Activated CD4-positive, CD25-positive, alpha-beta regulatory T cell treated with anti-CD3 and anti-CD28 coated beads, Interleukin-2, amount 50 U/mL, for 16 hours (primary cell): ENCODE data around the gene IRF2.

Source experiments
- DNase-seq: peaks from one replicate; pipeline ENCODE4 v3.0.0-alpha.2; 2020; ENCODE audit warnings: low read depth, low spot score

Gene IRF2

DNA sequence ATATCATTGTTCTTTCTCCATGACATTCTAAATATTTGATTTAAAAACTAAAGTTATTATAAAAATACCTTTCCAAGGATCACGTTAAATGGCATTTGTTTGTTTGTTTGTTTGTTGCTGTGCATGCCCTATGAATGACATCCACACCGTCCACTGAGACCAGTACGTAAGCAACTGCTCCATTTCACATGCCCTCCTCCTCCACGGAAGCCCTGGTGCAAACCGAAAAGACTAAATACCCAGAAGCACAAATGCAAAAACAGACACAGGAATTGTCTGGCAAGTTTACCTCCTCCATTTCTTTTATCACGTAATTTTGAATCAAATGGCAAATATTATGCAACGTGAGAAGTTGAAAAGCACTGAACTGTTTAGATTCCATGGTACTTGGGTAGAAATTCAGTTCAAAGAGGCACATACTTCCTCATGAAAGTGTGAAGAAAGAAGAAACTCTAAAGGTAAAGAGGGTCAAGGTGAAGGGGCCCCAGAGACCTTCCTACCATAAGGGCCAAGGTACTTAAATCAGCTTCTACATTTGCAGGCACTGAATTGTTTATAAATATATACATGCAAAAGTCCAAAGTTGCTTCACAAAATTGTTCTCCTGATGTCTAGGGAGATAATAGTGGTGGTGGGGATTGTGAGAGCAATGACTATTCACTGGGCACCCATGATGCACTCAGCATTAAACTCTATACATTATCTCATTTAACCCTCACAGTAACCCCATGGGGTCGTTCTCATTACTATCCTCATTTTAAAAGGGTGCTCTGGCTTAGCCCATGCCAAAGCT, 23.4 kb downstream of the IRF2 start:
- no peak for DNase-seq

DNA sequence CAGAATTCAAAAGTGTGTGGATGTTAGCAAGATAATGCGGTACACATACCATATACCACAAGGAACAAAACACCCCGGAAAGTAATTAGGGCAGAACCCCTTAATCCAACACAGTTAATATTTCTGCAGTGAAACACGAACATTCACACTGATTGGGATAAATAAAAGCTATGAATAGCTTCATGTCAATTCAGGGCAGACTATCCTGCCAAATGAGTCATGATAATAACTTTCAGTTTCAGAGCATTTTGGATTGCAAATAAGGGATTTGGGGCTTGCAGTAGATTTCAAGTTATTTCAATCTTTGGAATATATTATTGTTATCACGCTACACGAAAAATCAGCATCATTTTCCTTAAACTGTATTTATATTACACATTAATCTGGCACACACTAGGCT, 24.3 kb downstream of the IRF2 start:
- no peak for DNase-seq

DNA sequence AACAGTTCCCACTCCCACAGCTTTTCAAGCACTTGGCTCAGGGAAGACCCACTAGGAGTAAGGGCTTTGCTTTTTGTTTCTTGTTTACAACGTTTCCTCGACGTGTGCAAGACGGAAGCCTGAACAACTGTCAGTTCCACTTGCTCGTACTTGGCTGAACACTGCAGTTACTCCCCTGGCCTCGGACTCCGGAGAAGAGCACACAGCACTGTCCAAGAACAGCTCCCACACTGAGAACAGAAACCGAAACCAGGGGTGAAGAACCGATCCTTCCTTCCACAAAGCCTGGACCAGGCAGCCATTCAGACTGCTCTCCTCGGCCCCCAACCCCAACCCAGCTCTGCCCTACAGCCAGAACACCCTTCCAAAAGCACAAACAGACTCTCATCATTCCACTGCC, 25.5 kb downstream of the IRF2 start:
- DNase-seq = no peak

DNA sequence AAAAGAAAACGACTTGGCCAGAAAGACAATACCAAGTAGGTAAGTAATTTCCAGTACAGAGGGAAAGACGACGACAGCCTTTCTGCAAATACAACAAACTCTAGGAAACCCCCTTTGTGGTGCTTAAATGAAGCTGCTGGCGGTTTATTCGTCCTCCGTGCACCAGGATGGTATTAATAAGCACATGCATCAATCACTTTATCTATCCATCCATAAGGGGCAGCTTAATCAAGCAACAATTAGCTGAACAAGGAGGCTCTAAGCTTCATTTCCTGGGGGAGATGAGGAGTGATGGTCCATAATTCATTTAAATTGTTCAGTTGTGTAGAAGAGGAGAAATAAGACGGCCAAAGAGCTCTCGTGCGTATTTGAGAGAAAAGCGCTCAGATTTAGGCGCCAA, 26.2 kb downstream of the IRF2 start:
- DNase-seq = no peak

DNA sequence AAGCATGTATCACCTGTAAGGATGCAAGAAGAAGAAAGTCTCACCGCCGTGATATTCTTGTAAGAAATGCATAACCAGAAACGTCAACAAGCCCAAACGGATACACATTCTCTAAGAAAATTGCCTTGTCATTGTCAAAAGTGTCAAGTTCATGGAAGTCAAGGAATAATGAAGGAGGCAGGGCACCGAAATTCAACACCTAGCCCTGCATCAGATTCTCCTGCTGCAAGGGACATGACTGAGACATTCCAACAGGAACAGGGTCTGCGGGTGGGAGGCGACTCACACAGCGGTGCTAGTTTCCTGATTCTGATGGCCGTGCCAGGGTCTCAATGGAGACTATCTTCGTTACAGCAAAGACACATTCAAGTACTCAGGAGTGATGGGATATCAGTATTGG, 26.7 kb downstream of the IRF2 start:
- DNase-seq = no peak

DNA sequence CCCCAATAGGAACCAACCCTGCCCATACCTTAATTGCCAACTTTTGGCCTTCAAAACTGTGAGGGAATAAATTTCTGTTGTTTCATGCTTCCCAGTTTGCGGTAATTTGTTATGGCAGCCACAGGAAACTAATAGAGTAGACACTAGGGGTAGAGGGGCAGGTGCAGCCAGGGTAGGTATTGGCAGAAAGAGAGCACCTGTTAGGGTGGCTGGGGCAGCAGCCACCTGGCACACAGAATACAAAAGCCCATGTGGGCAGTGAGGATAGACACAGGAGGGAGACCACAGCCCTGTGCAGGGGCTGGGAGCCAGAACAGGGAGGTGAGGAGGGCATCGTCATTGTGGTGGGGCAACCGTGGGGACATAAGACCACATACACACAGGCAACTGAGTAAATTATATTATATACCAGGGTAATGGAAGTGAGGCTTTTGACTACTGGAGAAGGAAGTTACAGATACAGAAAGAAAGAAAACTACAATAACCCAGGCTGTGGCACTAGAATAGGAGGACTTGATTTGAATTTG, 28.2 kb downstream of the IRF2 start:
- no peak for DNase-seq

DNA sequence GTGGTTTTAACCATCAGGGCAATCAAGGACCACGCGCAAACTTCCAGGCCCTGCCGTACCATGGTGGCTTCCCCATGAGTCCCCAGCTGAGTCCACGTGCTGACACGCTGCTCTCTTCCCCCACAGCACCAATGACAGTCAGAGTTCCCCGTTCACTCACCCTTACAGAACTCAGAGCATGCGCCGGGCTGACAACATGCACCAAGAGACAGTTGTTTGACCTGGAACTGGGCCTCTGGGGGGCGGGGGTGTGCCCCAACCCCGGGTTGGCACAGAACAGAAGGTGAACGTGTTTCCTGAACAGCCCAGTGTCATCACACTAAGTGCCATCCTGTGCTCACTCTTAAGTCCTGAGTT, 29.4 kb downstream of the IRF2 start:
- peak; percentile 6 for DNase-seq

DNA sequence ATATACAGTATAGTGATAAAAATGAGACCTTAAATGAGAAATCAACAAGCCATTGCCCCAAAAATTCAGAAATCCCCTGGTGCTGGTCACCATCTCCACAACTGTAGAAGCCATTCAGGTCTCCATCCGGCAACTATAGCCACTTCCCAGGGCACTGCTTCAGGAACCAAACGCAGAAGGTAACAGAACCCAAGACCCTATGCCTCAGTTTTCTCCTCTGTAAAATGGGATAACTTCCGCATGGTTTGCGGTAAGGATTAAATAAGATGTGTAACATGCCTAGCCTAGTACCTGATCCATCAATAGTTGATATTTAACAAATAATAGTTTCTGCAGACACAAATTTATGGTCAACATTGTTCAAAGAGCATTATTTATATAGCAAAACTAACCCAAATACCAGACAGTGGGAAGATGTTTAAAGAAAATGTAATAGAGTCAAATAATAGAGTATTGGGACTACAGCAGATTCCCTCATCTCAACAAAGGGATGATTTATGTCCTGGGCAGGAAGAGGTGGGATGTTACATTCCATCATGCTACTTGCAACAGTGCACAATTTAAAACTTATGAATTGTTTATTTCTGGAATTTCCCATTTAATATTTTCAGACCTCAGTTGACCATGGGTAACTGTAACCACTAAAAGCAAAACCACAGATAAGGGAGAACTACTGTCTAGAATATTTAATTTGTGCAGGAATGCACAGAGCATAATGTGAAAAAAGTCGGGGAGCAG, 30.0 kb downstream of the IRF2 start:
- DNase-seq = no peak

DNA sequence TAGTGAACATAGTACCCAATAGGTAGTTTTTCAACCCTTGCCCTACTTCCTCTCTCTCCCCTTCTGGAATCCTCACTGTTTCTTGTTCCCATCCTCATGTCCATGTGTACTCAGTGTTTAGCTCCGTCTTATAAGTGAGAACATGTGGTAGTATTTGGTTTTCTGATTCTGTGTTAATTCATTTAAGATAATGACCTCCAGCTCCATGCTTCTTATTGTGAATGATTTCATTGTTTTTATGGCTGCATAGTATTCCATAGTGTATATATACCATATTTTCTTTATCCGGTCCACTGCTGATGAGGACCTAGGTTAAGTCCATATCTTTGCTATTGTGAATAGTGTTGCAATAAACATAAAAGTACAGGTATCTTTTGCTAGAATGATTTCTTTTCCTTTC, 31.0 kb downstream of the IRF2 start:
- no peak for DNase-seq

DNA sequence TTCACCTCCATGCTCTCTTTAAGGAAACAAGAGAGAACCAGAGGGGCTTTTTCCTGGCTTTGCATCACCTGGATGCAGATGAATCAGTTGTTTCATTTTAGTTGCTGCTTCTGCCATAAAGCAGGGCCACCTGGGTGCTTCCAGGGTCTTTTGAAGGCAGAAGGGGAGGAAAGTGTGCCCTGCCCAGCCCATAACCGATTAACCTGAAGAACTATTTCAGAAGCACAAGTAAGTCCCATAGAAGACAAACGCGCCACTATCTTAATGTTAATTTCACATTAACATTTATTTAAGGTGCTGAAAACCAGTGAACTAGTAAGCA, 32.1 kb downstream of the IRF2 start:
- no peak for DNase-seq

DNA sequence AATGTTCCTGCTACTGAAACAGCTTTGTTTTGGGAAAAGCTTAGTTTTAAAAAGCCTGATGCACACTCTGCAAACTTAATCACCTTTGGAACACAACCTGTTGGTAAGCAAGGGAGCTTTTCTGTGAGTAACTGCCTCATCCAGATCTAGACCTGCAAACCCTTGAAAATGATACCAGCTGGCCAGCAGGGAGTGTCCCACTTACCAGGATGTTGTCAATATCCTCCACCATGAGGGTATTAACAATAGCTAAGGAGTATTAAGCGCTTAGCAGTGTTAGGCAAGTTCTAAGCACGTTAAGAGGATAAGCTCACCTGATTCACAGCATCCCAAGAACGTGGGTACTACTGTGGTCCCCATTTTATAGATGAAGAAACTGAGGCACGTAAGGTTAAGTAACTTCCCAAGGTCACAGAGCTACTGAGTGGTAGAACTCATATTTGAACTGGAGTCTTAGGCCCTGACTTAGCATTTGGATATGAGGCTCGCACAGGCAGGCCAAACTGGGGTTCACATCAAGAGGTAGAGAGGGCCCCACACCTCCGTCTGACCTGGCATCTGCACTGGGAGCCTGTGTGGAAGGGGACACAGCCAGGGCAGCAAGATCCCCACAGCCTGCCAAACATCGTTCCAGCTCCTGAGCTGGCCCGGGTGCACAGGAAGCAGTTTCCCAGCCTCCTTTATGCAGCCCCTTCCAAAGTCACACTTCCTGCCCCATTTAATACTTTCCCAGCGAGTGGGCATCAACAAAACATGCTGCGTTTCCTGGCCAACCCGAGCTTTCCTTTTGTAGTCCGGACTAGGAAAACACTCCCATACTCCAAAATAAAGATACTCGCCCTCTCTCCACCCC, 32.7 kb downstream of the IRF2 start:
- DNase-seq = no peak

DNA sequence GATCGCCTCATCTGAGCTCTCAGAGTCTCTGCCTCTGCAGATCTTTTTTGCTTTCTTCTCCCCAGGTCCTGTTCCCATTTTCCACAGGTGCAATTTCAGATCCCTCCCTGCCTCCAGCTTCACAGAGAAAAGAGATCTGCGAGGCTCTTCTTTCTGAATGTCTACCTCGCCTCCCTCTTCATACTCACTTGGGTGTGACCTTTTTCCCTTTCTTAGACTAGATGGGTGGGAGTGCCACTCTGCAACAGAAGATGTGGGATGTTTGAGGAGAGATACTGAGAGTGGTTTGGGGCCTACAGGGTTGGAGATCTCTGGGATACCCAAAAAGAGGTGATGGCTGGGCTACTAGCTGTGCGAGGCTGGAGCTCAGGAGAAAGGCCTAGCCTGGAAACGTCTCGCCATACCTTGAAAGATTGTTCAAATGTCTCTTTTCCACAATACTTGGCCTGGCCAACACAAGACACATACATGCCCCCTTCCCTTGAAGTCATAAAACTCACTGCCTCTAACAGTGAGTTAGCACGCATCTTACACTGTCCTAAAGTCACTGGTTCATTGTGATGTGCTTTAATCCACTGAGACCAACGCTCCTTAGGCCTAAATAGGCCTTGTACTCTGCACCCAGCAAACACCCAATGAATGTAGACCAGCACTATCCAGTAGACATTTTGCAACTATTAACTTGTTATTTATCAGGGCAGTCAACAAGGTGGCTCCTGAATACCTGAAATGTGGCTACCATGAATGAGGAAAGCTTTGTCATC, 33.6 kb downstream of the IRF2 start:
- DNase-seq = no peak

DNA sequence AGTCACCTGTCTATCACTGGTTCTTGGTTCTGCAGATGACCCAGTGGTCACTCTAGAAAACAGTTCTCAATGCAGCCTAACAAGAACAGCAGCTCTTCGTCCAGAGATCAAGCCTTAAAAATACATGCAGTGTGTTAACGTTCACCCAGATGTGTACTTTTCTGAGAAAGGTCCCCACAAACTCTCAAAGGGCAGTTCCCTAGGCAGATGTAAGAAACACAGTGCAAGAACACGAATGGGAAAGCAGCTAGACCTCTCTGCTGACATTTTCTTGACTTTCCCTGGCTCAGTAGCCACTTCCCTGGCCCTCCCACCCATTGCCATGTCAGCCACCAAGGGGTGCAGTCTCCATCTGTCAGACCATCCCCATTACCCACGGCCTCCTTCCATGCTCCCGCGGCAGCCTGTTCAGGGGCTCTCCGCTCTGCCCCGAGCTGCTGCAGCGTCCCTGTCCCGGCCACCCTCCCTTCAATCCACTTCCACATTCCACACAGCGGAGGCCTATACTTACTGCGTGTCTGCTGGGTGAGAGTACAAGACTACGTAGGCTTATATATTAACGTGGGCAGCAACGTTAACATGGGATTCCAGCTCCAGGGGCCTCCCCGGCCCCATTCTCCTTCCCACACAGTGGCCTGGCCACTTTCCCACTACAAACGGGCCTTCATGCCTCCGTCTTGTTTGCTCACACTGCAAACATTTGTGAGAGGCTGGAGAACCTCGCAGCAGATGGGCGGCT, 34.3 kb downstream of the IRF2 start:
- no peak for DNase-seq

DNA sequence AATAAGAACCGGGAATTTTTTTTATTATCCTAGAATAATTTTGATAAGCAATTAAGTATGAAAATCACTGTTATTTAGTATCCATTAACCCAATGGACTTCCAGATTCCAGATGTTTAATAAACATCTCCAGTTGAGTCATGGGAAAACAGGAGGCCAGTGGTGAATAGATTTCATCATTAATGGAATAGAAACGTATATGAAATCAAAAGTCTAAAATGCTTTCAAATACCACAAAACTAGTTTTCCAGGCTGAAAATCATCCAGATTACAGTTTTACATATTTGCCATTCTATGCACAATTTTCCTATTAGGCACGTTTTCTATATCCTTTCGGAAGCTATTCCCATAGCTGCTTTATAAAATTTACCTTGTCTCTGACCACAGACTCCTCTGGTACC, 35.0 kb downstream of the IRF2 start:
- DNase-seq = no peak

DNA sequence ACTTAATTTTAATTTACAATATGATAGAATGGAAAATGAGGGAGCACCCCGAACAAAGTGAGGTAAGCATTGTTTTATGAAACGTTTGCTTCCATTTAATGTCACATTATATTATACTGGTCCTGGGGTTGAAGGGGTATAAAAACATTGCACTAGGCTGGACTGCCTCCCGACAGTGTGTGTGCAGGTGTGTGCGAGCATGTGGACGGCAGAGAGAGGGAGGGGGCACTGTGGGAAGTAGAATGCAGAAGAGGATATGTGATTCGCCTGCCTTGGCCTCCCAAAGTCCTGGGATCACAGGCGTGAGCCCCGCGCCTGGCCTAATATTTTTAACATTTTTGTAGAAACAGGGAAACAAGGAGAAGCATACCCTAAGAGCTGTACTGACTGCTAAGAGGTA, 36.0 kb downstream of the IRF2 start:
- no peak for DNase-seq

DNA sequence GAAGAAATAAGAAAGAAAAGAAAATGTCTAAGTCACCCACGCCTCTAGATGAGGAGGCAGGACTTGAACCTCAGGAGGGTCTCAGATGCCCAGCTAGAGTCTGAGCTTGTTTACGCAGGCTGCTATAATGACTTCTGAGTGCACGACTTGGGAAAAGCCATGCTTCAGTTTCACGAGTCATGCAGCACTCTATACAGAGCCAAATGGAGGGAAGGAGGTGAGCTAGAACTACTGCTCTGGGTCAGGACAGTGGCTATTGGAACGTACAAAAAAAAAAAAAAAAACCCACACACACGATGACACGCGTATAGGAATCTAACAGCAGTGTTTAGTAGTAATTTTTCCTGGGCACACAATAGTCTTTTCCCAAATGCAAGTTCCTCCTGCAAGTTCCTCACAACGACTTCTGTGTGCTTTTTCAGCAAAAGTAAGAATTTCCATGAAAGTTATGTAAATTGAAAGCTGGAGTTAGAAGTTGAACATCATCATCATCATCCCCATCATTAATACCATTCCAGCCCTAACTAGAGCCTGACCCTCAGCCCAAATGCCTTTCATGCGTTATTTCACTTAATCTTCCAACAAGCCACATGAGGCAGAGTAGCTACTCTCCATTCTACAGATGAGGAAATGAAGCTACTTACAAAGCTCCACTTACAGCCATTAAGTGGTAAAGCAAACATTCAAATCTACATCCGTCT, 36.6 kb downstream of the IRF2 start:
- DNase-seq = no peak

DNA sequence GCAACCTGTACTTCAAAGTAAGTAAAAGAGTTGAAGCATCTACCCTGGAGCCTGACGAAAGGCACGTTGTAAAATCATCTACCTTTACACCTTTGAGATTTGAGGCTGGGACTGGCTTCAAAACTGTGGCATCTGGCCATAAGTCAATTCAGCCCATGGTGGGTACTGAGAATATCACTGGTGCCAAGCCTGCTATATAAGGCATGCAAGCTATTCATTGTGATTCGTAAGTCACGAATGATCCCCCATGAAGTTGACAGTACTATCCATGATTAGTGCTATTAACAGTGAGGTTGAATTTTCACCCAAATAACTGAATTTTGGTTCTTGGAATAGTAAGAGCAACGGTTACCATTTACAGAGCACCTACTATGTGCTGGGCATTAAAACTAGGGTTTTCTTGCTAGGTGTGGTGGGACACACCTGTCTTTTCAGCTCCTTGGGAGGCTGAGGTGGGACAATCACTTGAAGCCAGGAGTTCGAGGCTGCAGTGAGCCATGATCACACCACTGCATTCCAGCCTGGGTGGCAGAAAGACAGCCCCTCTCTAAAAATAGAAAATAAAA, 39.8 kb downstream of the IRF2 start:
- DNase-seq = no peak

DNA sequence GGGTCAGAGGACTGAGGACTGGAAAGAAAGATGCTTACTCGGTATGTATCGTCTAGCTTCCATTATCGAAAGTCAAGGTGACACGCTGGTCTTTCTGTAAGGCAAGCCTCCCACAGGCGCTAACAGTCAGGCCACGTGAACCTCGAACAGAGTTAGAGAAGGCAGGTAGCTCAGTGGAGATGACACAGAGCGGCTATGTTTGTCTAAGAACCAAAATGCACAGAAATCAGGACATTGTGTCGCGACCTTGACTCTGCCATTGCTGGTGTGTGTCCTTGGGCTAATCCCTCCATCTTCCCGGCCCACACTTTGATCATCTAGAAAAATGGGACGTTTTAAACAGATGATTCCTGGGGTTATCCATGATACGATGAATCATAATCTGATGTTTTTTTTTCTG, 40.3 kb downstream of the IRF2 start:
- no peak for DNase-seq

DNA sequence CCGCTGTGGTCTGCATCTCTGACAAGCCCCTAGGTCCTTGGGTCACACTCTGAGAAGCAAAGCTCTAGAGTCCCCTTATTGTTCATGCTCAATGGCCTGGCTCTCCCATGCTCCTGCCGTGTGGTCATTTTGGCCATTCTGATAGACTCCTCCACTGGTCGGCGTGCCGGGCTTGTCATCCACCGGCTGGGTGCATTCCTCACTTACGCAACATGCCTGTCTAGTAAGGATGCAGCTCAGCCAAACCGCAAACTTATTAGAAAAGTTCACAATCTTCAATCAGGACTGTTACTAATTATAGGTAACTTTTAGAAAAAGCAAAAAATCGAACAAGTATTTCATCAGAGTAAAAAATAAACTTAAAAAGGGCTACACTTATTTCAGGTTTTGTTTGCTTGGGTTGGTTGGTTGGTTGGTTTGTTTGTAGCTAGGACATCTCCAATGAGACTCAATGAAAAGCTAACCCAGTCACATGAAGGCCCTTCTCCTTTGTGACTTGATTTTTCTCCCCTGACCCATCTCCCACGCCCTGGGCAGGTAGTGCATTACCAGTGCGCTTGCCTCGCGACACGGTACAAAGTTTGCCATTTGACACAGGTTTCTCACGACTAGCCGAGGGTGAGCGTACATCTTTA, 41.0 kb downstream of the IRF2 start:
- DNase-seq = no peak
